ENCODE measurements around the gene PACC1.

Gene PACC1

DNA sequence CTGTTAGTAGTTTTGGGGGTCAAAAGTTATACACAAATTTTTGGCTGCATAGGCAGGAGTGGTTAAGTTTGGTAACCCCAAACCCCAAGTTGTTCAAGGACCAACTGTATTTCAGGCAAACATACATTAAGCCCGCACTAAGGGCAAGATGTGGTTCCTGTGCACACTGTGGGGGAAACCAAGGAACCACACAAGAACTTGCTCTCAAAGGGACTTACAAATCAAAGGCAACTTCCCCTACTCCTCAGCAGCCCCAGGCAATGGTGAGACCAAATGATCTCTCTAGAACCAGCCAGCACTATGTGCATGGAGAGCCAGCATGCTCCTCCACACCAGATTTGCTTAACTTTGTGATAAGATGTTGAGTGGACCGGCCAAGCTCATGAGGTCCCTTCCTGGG lies 35.3 kb downstream of the PACC1 start:
- no peaks in the 10 kb centered on the region for H3K27me3 ChIP-seq (ENCODE audit: control insufficient read depth, insufficient read depth, low read length)
- H3K4me1 ChIP-seq (ENCODE audit: control insufficient read depth, insufficient read depth, low read length): no peaks in the 10 kb centered on the region
- no peaks in the 10 kb centered on the region for H3K9me3 ChIP-seq (ENCODE audit: control insufficient read depth, insufficient read depth, low read length)
- no peak overlapping the region for H3K9ac ChIP-seq (ENCODE audit: low read depth, low read length)
- H3K4me3 ChIP-seq (ENCODE audit: low read depth, low read length): no peak overlapping the region
- peaks cover 23% of the 10 kb centered on the region for H3K36me3 ChIP-seq (ENCODE audit: control insufficient read depth, insufficient read depth, low read length)

DNA sequence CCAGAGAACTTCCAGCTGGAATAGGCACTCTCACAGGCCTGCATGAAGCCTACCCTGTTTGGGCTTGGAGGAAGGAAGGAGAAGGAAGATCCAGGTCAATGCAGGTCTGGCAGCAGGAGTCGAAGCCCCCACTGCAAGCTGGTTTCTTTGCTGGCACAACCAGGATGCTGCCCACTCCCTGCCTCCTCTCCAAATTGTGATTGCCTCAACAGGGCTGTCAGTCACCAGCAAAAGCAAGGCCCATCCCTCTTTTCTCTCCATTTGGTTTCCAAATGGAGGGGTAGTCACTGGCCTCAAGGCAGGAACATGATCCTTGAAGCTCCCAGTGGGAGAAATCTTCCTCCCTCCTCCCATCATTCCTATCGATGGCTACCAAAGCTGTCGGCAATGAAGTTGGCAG lies 37.0 kb downstream of the PACC1 start:
- peaks cover 21% of the 10 kb centered on the region for H3K36me3 ChIP-seq (ENCODE audit: control insufficient read depth, insufficient read depth, low read length)
- H3K4me1 ChIP-seq (ENCODE audit: control insufficient read depth, insufficient read depth, low read length): no peaks in the 10 kb centered on the region
- H3K9ac ChIP-seq (ENCODE audit: low read depth, low read length): no peak overlapping the region

DNA sequence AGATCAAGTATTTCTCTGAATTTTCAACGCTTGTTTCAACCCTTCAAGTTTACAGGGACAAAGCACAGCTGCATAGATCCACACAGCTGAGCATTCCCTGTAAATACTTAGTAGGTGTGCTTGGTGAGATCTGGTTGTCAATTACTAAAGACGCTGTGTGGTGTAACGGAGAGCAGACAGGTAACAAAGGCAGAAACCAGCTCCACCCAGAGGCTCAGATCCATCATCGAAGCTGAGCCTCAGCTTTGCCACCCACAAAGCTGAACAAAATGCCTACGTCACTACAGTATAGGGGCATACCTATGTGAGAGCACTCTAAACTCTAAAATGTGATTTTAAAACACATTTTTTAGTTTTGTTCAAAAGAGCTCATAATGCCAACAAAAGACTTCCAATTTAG lies 38.7 kb downstream of the PACC1 start:
- Histone ChIP-seq H3K4me1 (ENCODE audit: control insufficient read depth, insufficient read depth, low read length) (no peaks in the 10 kb centered on the region), H3K9ac (ENCODE audit: low read depth, low read length) (no peak overlapping the region), H3K4me3 (ENCODE audit: low read depth, low read length) (no peak overlapping the region), H3K36me3 (ENCODE audit: control insufficient read depth, insufficient read depth, low read length) (peaks cover 21% of the 10 kb centered on the region), H3K27me3 (ENCODE audit: control insufficient read depth, insufficient read depth, low read length) (no peaks in the 10 kb centered on the region), H3K9me3 (ENCODE audit: control insufficient read depth, insufficient read depth, low read length) (no peaks in the 10 kb centered on the region)

More for the DNA sequence above, 37.0 kb downstream of the PACC1 start:
- H3K27me3 ChIP-seq (ENCODE audit: control insufficient read depth, insufficient read depth, low read length): no peaks in the 10 kb centered on the region
- no peak overlapping the region for H3K4me3 ChIP-seq (ENCODE audit: low read depth, low read length)
- no peaks in the 10 kb centered on the region for H3K9me3 ChIP-seq (ENCODE audit: control insufficient read depth, insufficient read depth, low read length)

DNA sequence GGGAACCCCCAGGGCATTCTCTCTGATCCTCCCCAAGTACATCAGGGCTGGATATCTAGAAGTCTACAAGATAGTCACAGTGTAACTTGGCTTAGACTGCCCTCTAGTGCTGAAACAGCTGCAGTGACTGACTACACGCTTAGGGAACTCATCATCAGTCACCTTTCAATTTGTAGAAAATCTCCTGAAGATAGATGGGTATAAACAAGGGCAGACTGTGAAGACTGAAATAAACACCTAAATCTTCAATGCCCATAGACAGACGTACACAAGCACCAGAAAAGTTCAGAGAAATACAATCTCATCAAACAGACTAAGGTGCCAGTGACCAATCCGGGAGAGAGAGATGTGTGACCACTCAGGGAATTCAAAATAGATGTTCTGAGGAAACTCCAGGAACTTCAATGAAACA lies 46.6 kb downstream of the PACC1 start:
- H3K9ac ChIP-seq (ENCODE audit: low read depth, low read length): no peak overlapping the region
- no peaks in the 10 kb centered on the region for H3K9me3 ChIP-seq (ENCODE audit: control insufficient read depth, insufficient read depth, low read length)
- H3K4me3 ChIP-seq (ENCODE audit: low read depth, low read length): no peak overlapping the region
- no peaks in the 10 kb centered on the region for H3K36me3 ChIP-seq (ENCODE audit: control insufficient read depth, insufficient read depth, low read length)
- H3K4me1 ChIP-seq (ENCODE audit: control insufficient read depth, insufficient read depth, low read length): no peaks in the 10 kb centered on the region
- no peaks in the 10 kb centered on the region for H3K27me3 ChIP-seq (ENCODE audit: control insufficient read depth, insufficient read depth, low read length)

DNA sequence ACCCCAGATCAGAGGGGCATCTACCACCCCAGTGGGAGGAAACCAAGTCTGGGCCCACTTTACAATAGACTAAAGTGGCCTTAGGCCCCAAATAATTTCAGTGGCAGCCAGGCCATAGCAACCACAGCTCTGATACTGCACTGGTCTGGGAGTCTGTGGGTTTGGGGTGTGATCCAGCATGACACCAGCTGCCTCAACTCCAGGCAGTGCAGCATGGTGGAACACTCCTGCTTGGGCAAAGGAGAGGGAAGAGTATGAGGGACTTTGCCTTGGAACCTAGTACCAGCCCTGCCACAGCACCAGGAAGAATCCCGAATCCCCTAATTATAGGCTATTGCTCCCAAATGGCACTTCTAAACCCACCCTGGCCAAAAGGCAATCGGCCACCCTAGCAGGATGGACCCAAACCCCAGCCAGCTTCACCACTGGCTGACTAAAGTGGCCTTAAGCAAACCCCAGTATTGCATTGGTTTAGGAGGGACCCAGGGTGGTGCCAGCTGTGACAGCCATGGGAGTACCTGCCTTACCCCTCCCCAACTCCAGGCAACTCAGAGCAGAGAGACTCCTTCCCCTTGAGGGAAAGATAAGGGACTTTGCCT lies 47.1 kb downstream of the PACC1 start:
- H3K27me3 ChIP-seq (ENCODE audit: control insufficient read depth, insufficient read depth, low read length): no peaks in the 10 kb centered on the region
- H3K9ac ChIP-seq (ENCODE audit: low read depth, low read length): no peak overlapping the region
- no peaks in the 10 kb centered on the region for H3K36me3 ChIP-seq (ENCODE audit: control insufficient read depth, insufficient read depth, low read length)
- no peaks in the 10 kb centered on the region for H3K9me3 ChIP-seq (ENCODE audit: control insufficient read depth, insufficient read depth, low read length)
- no peak overlapping the region for H3K4me3 ChIP-seq (ENCODE audit: low read depth, low read length)
- H3K4me1 ChIP-seq (ENCODE audit: control insufficient read depth, insufficient read depth, low read length): no peaks in the 10 kb centered on the region

DNA sequence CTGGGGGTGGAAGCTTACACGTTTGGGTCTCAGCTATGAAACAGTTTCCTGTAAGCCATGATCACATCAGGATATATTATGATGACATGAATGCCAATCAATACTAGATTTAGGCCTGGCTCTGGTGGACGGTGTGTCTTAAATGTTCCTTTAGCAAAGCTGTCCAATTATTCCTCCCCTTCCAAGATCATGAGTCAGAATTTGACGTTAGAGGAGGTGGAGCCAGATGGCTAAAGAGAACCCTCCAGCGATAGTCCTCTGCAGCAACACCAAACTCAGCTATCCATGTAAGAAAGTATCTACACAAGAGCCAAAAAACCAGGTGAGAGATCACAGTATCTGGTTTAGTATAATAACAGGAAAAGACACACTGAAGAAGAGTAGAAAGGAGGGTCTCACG lies 47.8 kb downstream of the PACC1 start:
- Histone ChIP-seq H3K9me3 (ENCODE audit: control insufficient read depth, insufficient read depth, low read length) (no peaks in the 10 kb centered on the region), H3K9ac (ENCODE audit: low read depth, low read length) (no peak overlapping the region), H3K27me3 (ENCODE audit: control insufficient read depth, insufficient read depth, low read length) (no peaks in the 10 kb centered on the region), H3K4me1 (ENCODE audit: control insufficient read depth, insufficient read depth, low read length) (no peaks in the 10 kb centered on the region), H3K36me3 (ENCODE audit: control insufficient read depth, insufficient read depth, low read length) (no peaks in the 10 kb centered on the region), H3K4me3 (ENCODE audit: low read depth, low read length) (no peak overlapping the region)

- Histone ChIP-seq H3K27me3 (ENCODE audit: control insufficient read depth, insufficient read depth, low read length) (no peaks in the 10 kb centered on the region), H3K9me3 (ENCODE audit: control insufficient read depth, insufficient read depth, low read length) (no peaks in the 10 kb centered on the region), H3K36me3 (ENCODE audit: control insufficient read depth, insufficient read depth, low read length) (peaks cover 2% of the 10 kb centered on the region)
Observed at GRCh38 chr1:212364985-212365384, 49.7 kb downstream of the PACC1 start.

GRCh38 chr1:212359794-212360479 lies 54.7 kb downstream of the PACC1 start:
- Histone ChIP-seq H3K27me3 (ENCODE audit: control insufficient read depth, insufficient read depth, low read length) (no peaks in the 10 kb centered on the region), H3K4me3 (ENCODE audit: low read depth, low read length) (no peak overlapping the region), H3K4me1 (ENCODE audit: control insufficient read depth, insufficient read depth, low read length) (no peaks in the 10 kb centered on the region), H3K9me3 (ENCODE audit: control insufficient read depth, insufficient read depth, low read length) (no peaks in the 10 kb centered on the region), H3K9ac (ENCODE audit: low read depth, low read length) (no peak overlapping the region), H3K36me3 (ENCODE audit: control insufficient read depth, insufficient read depth, low read length) (peaks cover 6% of the 10 kb centered on the region)

More at GRCh38 chr1:212364985-212365384, 49.7 kb downstream of the PACC1 start:
- no peaks in the 10 kb centered on the region for H3K4me1 ChIP-seq (ENCODE audit: control insufficient read depth, insufficient read depth, low read length)
- no peak overlapping the region for H3K4me3 ChIP-seq (ENCODE audit: low read depth, low read length)
- H3K9ac ChIP-seq (ENCODE audit: low read depth, low read length): no peak overlapping the region

GRCh38 chr1:212355230-212355969 lies 59.3 kb downstream of the PACC1 start:
- H3K9ac ChIP-seq (ENCODE audit: low read depth, low read length): no peak overlapping the region
- no peaks in the 10 kb centered on the region for H3K27me3 ChIP-seq (ENCODE audit: control insufficient read depth, insufficient read depth, low read length)
- H3K4me1 ChIP-seq (ENCODE audit: control insufficient read depth, insufficient read depth, low read length): no peaks in the 10 kb centered on the region
- H3K36me3 ChIP-seq (ENCODE audit: control insufficient read depth, insufficient read depth, low read length): peaks cover 6% of the 10 kb centered on the region
- H3K4me3 ChIP-seq (ENCODE audit: low read depth, low read length): no peak overlapping the region
- no peaks in the 10 kb centered on the region for H3K9me3 ChIP-seq (ENCODE audit: control insufficient read depth, insufficient read depth, low read length)

- H3K9ac ChIP-seq (ENCODE audit: low read depth, low read length): no peak overlapping the region
- H3K4me3 ChIP-seq (ENCODE audit: low read depth, low read length): no peak overlapping the region
- peaks cover 6% of the 10 kb centered on the region for H3K36me3 ChIP-seq (ENCODE audit: control insufficient read depth, insufficient read depth, low read length)
- H3K27me3 ChIP-seq (ENCODE audit: control insufficient read depth, insufficient read depth, low read length): no peaks in the 10 kb centered on the region
- H3K9me3 ChIP-seq (ENCODE audit: control insufficient read depth, insufficient read depth, low read length): no peaks in the 10 kb centered on the region
- no peaks in the 10 kb centered on the region for H3K4me1 ChIP-seq (ENCODE audit: control insufficient read depth, insufficient read depth, low read length)
Observed at GRCh38 chr1:212354464-212354863, 60.2 kb downstream of the PACC1 start.

DNA sequence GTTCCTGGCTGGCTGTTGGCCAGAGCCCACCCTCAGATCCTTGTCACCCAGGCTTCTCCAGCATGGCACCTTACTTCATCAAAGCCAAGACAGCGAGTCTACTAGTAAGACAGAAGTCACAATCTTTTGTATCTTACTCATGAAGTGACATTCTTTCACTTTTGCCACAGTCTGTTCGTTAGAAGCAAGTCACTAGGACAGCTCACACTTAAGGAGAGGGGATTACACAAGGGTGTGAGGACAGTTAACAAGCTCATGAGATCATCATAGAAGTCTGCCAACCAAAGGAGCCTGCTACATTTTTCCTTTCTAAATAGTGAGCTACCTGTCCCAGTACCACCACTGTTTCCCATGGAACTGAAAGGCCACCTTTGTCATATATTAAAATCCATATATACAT lies 61.5 kb downstream of the PACC1 start:
- H3K9ac ChIP-seq (ENCODE audit: low read depth, low read length): no peak overlapping the region
- H3K4me3 ChIP-seq (ENCODE audit: low read depth, low read length): no peak overlapping the region
- no peaks in the 10 kb centered on the region for H3K9me3 ChIP-seq (ENCODE audit: control insufficient read depth, insufficient read depth, low read length)
- peaks cover 6% of the 10 kb centered on the region for H3K36me3 ChIP-seq (ENCODE audit: control insufficient read depth, insufficient read depth, low read length)
- H3K4me1 ChIP-seq (ENCODE audit: control insufficient read depth, insufficient read depth, low read length): no peaks in the 10 kb centered on the region
- no peaks in the 10 kb centered on the region for H3K27me3 ChIP-seq (ENCODE audit: control insufficient read depth, insufficient read depth, low read length)
